HAP-1 (cell line): ENCODE data around the gene ZNF384.
"Not testable (repeated sequence)": the region's sequence is repeated elsewhere in the genome, so short reads cannot be mapped to it uniquely, and the experiment has no call there.

Experiments
- DNase-seq, 2 experiments: peaks; one replicate each; pipeline ENCODE4 v3.0.0-alpha.2; 2016 to 2020; ENCODE audit warnings: low spot score in 2 of 2
- H3K27me3 ChIP-seq: fragments of 250-450 bp; sonication (Bioruptor Pico); 2 replicates; pipeline ENCODE4 v1.5.1; 2020; ENCODE audit warnings: low read depth, mild to moderate bottlenecking, moderate library complexity
- H3K36me3 ChIP-seq: fragments of 250-450 bp; sonication (Bioruptor Pico); replicated peaks from 2 replicates; pipeline ENCODE4 v1.5.1; 2020; ENCODE audit warnings: mild to moderate bottlenecking
- H3K4me1 ChIP-seq: fragments of 250-450 bp; sonication (Bioruptor Pico); 2 replicates; pipeline ENCODE4 v1.5.1; 2020; ENCODE audit warnings: mild to moderate bottlenecking
- H3K4me3 ChIP-seq: fragments of 250-450 bp; sonication (Bioruptor Pico); 2 replicates; pipeline ENCODE4 v1.5.1; 2020; ENCODE audit warnings: mild to moderate bottlenecking, moderate library complexity
- H3K9me3 ChIP-seq: fragments of 250-450 bp; sonication (Bioruptor Pico); 2 replicates; pipeline ENCODE4 v1.5.1; 2020; ENCODE audit warnings: mild to moderate bottlenecking, moderate library complexity
- in situ Hi-C: fragments of 300-500 bp; cut with MboI; formaldehyde crosslinking; loops from 3 replicates; pipeline ENCODE4 v1.14.3; 2020; ENCODE audit warnings: low sequenced_read_pairs, inconsistent platforms, mixed read lengths

ZNF384 gene

GRCh38 chr12:6716031-6716873 lies 27.1 kb upstream of the ZNF384 start:
- H3K4me3 ChIP-seq, DNase-seq, H3K9me3 ChIP-seq, H3K36me3 ChIP-seq, H3K27me3 ChIP-seq, in situ Hi-C loops, H3K4me1 ChIP-seq: not testable (repeated sequence)

GRCh38 chr12:6708960-6709394 lies 19.8 kb upstream of the ZNF384 start:
- peak in 1 of 2 experiments; percentile 40 for DNase-seq
- H3K27me3 ChIP-seq: no peaks in the 10 kb centered on the region
- H3K4me3 ChIP-seq: no peak overlapping the region
- no peaks in the 10 kb centered on the region for H3K9me3 ChIP-seq
- H3K36me3 ChIP-seq: no peaks in the 10 kb centered on the region
- no peaks in the 10 kb centered on the region for H3K4me1 ChIP-seq
- in situ Hi-C loops: no loop called here

GRCh38 chr12:6708351-6708750 lies 19.2 kb upstream of the ZNF384 start:
- H3K9me3 ChIP-seq, H3K4me3 ChIP-seq, in situ Hi-C loops, H3K36me3 ChIP-seq, DNase-seq, H3K27me3 ChIP-seq, H3K4me1 ChIP-seq: not testable (repeated sequence)

- Histone ChIP-seq H3K27me3 (no peaks in the 10 kb centered on the region), H3K9me3 (no peaks in the 10 kb centered on the region), H3K4me1 (peaks cover 7% of the 10 kb centered on the region; the same call in 1 of the 2 replicates), H3K36me3 (no peaks in the 10 kb centered on the region), H3K4me3 (no peak overlapping the region)
- DNase-seq: peak in 1 of 2 experiments; percentile 26
- in situ Hi-C loops: no loop called here
Observed at GRCh38 chr12:6703631-6704030, 14.5 kb upstream of the ZNF384 start.

- in situ Hi-C loops: no loop called here
- Histone ChIP-seq H3K4me1 (peaks cover 7% of the 10 kb centered on the region; the same call in 1 of the 2 replicates), H3K27me3 (no peaks in the 10 kb centered on the region), H3K9me3 (no peaks in the 10 kb centered on the region), H3K4me3 (peak overlapping the region; percentile 62), H3K36me3 (no peaks in the 10 kb centered on the region)
- no peak for DNase-seq
Observed at GRCh38 chr12:6701078-6701768, 12.0 kb upstream of the ZNF384 start.

GRCh38 chr12:6700646-6701051 lies 11.5 kb upstream of the ZNF384 start, which contains the start of gene PIANP:
TSS of gene PIANP (minus strand) at chr12:6700815. CDS start at chr12:6698061, 2,754 bp downstream.
- no peaks in the 10 kb centered on the region for H3K9me3 ChIP-seq
- H3K4me3 ChIP-seq: peak within 1 kb of the TSS; percentile 62
- no peaks in the 10 kb centered on the region for H3K27me3 ChIP-seq
- DNase-seq: peak in 1 of 2 experiments; percentile 74
- H3K36me3 ChIP-seq: no peaks in the 10 kb centered on the region
- in situ Hi-C loops: no loop called here
- peaks cover 7% of the 10 kb centered on the region; the same call in 1 of the 2 replicates for H3K4me1 ChIP-seq

- Histone ChIP-seq H3K36me3 (no peaks in the 10 kb centered on the region), H3K4me1 (peaks cover 7% of the 10 kb centered on the region; the same call in 1 of the 2 replicates), H3K9me3 (no peaks in the 10 kb centered on the region), H3K4me3 (peak overlapping the region; percentile 62), H3K27me3 (no peaks in the 10 kb centered on the region)
- DNase-seq: peak in 1 of 2 experiments; percentile 41
- in situ Hi-C loops: no loop called here
Observed at GRCh38 chr12:6699989-6700645, 10.9 kb upstream of the ZNF384 start.

GRCh38 chr12:6699259-6699988 lies 10.2 kb upstream of the ZNF384 start:
- H3K4me3 ChIP-seq: peak overlapping the region; percentile 62

GRCh38 chr12:6698352-6699046 lies 9.3 kb upstream of the ZNF384 start:
- Histone ChIP-seq H3K4me1 (peaks cover 7% of the 10 kb centered on the region; the same call in 1 of the 2 replicates), H3K27me3 (no peaks in the 10 kb centered on the region), H3K36me3 (no peaks in the 10 kb centered on the region), H3K4me3 (no peak overlapping the region), H3K9me3 (no peaks in the 10 kb centered on the region)
- no peak for DNase-seq
- in situ Hi-C loops: no loop called here

More at GRCh38 chr12:6699259-6699988, 10.2 kb upstream of the ZNF384 start:
- no peak for DNase-seq
- H3K9me3 ChIP-seq: no peaks in the 10 kb centered on the region
- peaks cover 7% of the 10 kb centered on the region; the same call in 1 of the 2 replicates for H3K4me1 ChIP-seq
- H3K36me3 ChIP-seq: no peaks in the 10 kb centered on the region
- no peaks in the 10 kb centered on the region for H3K27me3 ChIP-seq
- in situ Hi-C loops: no loop called here

- Histone ChIP-seq H3K4me3 (no peak overlapping the region), H3K9me3 (no peaks in the 10 kb centered on the region), H3K27me3 (no peaks in the 10 kb centered on the region), H3K4me1 (peaks cover 7% of the 10 kb centered on the region; the same call in 1 of the 2 replicates), H3K36me3 (no peaks in the 10 kb centered on the region)
- in situ Hi-C loops: no loop called here
- DNase-seq: peak; percentile 32 to 68
Observed at GRCh38 chr12:6697584-6698351, 8.6 kb upstream of the ZNF384 start.

GRCh38 chr12:6696690-6697583 lies 7.8 kb upstream of the ZNF384 start:
- Histone ChIP-seq H3K4me3 (no peak overlapping the region), H3K9me3 (no peaks in the 10 kb centered on the region), H3K36me3 (peaks cover 3% of the 10 kb centered on the region; the same call in 1 of the 2 replicates), H3K4me1 (peaks cover 7% of the 10 kb centered on the region; the same call in 1 of the 2 replicates), H3K27me3 (no peaks in the 10 kb centered on the region)
- no peak for DNase-seq
- in situ Hi-C loops: no loop called here
